Measurements from ENCODE around the gene SRP14.

GRCh38 chr15:40050788-40051470 lies 11.9 kb upstream of the SRP14 start:
- TF ChIP-seq CTCF (IDR thresholded peaks at IDR 0.05) (no peak), POLR2A (IDR thresholded peaks at IDR 0.05) (no peak)

All from heart left ventricle (tissue), 13 donors.